ENCODE measurements around the gene COL24A1. TPM values are rescaled to one million over a fixed set of nuclear protein-coding genes. Genes with fewer than 3 reads are reported as not detected.

COL24A1 gene
- total and polyA plus RNA-seq, 2 of the 13 experiments (the other 11 are each of a cell fraction or from before 2014, with no cell fraction given), result 0.04 to 0.13 TPM

DNA sequence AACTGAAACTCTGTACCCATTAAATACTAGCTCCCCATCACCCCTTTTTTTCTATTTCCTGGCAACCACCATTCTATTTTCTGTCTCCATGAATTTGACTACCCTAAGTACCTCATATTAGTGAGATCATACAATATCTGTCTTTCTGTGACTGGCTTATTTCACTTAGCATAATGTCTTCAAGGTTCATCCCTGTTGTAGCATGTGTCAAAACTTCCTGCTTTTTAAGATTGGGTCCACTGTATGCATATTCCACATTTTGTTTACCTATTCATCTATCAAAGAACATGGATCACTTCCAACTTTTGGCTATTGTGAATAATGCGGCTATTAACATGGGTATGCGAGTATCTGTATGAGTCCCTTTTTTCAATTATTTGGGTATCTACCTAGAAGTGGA lies 266.7 kb downstream of the COL24A1 start (continued):
- TF ChIP-seq, protein P1, sequence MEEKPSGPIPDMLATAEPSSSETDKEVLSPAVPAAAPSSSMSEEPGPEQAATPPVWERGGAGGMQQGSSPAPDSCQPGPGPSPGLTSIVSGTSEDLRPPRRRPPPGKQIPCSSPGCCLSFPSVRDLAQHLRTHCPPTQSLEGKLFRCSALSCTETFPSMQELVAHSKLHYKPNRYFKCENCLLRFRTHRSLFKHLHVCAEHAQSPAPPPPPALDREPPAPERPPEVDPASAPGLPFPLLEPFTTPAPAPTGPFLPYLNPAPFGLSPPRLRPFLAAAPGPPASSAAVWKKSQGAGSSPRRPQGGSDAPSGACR (CRISPR knock-in tag; IDR thresholded peaks at IDR 0.05), result no peak
- TF ChIP-seq ZNF709 (CRISPR knock-in tag; IDR thresholded peaks at IDR 0.05), result no peak
- no peak for TF ChIP-seq ZNF703 (CRISPR knock-in tag; IDR thresholded peaks at IDR 0.05; ENCODE audit: borderline replicate concordance)
- no peak for TF ChIP-seq KLF13 (CRISPR knock-in tag; IDR thresholded peaks at IDR 0.05)
- no peak for TF ChIP-seq ZNF841 (CRISPR knock-in tag; IDR thresholded peaks at IDR 0.05; ENCODE audit: borderline replicate concordance)
- no peak for TF ChIP-seq ZFY (CRISPR knock-in tag; IDR thresholded peaks at IDR 0.05)
- TF ChIP-seq, protein P2, sequence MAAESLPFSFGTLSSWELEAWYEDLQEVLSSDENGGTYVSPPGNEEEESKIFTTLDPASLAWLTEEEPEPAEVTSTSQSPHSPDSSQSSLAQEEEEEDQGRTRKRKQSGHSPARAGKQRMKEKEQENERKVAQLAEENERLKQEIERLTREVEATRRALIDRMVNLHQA (CRISPR knock-in tag; IDR thresholded peaks at IDR 0.05), result no peak
- TF ChIP-seq CBX2 (IDR thresholded peaks at IDR 0.05; ENCODE audit: low read depth, low read length), result no peak
- no peak for TF ChIP-seq CBX2 (CRISPR knock-in tag; IDR thresholded peaks at IDR 0.05; ENCODE audit: low read depth)
- no peak for TF ChIP-seq GATAD2A (CRISPR knock-in tag; IDR thresholded peaks at IDR 0.05)
- no peak for TF ChIP-seq ZNF512 (CRISPR knock-in tag; IDR thresholded peaks at IDR 0.05)
- TF ChIP-seq KDM6A (CRISPR knock-in tag; IDR thresholded peaks at IDR 0.05; ENCODE audit: low read depth), result no peak

GRCh38 chr1:85888921-85889320 lies 267.7 kb downstream of the COL24A1 start:
- Histone ChIP-seq H3K4me1 (ENCODE audit: insufficient read depth, low read length) (no peaks in the 10 kb centered on the region), H3K27ac (ENCODE audit: extremely low read length, insufficient read depth, low read length) (no peak overlapping the region), H3K36me3 (replicated peaks in 1 of 2; ENCODE audit: control insufficient read depth in 1 of 2, insufficient read depth in 2 of 2, low read length in 2 of 2) (no peaks in the 10 kb centered on the region), H3K79me2 (ENCODE audit: insufficient read depth, low read length) (no peaks in the 10 kb centered on the region), H3K4me2 (ENCODE audit: low read depth, low read length) (no peak overlapping the region), H3K4me3 (replicated peaks in 1 of 3; ENCODE audit: insufficient read depth in 1 of 3, low read depth in 2 of 3, low read length in 3 of 3) (no peak overlapping the region), H2AFZ (ENCODE audit: low read length) (no peak overlapping the region), H3K9me3 (ENCODE audit: low read length) (no peaks in the 10 kb centered on the region), H4K20me1 (ENCODE audit: insufficient read depth, low read length) (no peaks in the 10 kb centered on the region; the same call in 1 of the 2 replicates), H3K27me3 (ENCODE audit: control insufficient read depth in 1 of 2, insufficient read depth in 2 of 2, low read length in 2 of 2) (no peaks in the 10 kb centered on the region; a peak in 1 of 5 replicates), H3K9ac (ENCODE audit: insufficient read depth, low read depth, low read length) (no peak overlapping the region)
- peak; percentile 13 to 37; a peak in 1 of 4 replicates for TF ChIP-seq MAFK (conservative IDR thresholded peaks at IDR 0.05 in 1 of 2, IDR thresholded peaks at IDR 0.05 in 1 of 2; ENCODE audit: low read length in 2 of 2)
- TF ChIP-seq ZNF782 (CRISPR knock-in tag; IDR thresholded peaks at IDR 0.05; ENCODE audit: borderline replicate concordance), result no peak
- in situ Hi-C loops (cut with HindIII; ENCODE audit: extremely low pct_ligation_motif_present, low pct_unique_long_range_greater_than_20kb) (loop anchor here (10.0 kb wide), 2 partner anchors 284 to 584 kb away; no protein-coding TSS in a partner anchor), intact Hi-C loops (cut with micrococcal nuclease; ENCODE audit: unreplicated experiment) (loop anchor here (10.0 kb wide), 1 partner anchor 584 kb away; no protein-coding TSS in a partner anchor)
- CTCF ChIA-PET (ENCODE audit: low intra/inter-chr PET ratio, low total read pairs), result no interaction called here
- ATAC-seq, result no peak
- no peak for FAIRE-seq
- BruUV-seq (replicated peaks), result no TSS peak
- no peak for DNase-seq (ENCODE audit: low spot score)
- POLR2A ChIA-PET, result no interaction called here
- WGBS (ENCODE audit: low lambda C conversion rate), result 2% methylated on average over 3 of the region's 3 CpGs
